Measurements from ENCODE around the gene PASK.

DNA sequence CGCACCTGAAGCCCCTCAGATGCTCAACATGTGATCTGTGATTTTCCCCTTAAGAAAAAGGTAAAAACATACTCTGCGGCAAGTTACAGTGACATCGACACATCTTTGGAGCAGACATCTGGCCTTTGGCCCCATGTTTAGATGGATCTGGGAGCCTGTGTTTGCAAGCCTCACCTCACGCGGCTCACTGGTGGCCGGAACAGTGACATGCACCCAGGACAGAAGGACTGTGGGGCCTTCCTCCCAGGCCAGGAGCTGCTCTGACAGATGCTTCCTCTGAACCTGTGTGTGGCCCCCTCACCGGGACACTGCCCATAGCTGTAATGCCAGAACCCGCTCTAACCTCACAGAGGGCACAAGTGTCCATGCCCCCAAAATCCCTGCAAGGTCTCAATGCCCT lies 13.1 kb downstream of the PASK start:
- TF ChIP-seq EZH2phosphoT487 (IDR thresholded peaks at IDR 0.05; ENCODE audit: insufficient read depth, low read depth): no peak
- TF ChIP-seq EZH2 (IDR thresholded peaks at IDR 0.05; ENCODE audit: insufficient read depth, poor library complexity, severe bottlenecking): no peak
